Ovary (tissue), 3 donors: Measurements from ENCODE around the gene SREBF1.

ENCODE experiments used
- EP300 ChIP-seq: sonication (generic); formaldehyde crosslinking; IDR thresholded peaks from one replicate; pipeline ENCODE4 v1.6.1; 2017; ENCODE audit warnings: antibody characterized with exemption
- POLR2A ChIP-seq: fragments of 450-650 bp; IDR thresholded peaks from one replicate; pipeline ENCODE4 v1.6.1; 2017; ENCODE audit warnings: antibody characterized with exemption, mild to moderate bottlenecking, moderate library complexity
- TF ChIP-seq, protein P1 (sequence below), 3 donors: fragments of 450-650 bp in 2 of 3; fragments of 200-600 bp in 1 of 3; IDR thresholded peaks; one replicate each; pipeline versions ENCODE4 v1.5.1 to v1.8.0; 2016 to 2022; ENCODE audit warnings: antibody characterized with exemption in 3 of 3, mild to moderate bottlenecking in 1 of 3
- donor health status: DM: no; HTN: no; CAD: no.

DNA sequence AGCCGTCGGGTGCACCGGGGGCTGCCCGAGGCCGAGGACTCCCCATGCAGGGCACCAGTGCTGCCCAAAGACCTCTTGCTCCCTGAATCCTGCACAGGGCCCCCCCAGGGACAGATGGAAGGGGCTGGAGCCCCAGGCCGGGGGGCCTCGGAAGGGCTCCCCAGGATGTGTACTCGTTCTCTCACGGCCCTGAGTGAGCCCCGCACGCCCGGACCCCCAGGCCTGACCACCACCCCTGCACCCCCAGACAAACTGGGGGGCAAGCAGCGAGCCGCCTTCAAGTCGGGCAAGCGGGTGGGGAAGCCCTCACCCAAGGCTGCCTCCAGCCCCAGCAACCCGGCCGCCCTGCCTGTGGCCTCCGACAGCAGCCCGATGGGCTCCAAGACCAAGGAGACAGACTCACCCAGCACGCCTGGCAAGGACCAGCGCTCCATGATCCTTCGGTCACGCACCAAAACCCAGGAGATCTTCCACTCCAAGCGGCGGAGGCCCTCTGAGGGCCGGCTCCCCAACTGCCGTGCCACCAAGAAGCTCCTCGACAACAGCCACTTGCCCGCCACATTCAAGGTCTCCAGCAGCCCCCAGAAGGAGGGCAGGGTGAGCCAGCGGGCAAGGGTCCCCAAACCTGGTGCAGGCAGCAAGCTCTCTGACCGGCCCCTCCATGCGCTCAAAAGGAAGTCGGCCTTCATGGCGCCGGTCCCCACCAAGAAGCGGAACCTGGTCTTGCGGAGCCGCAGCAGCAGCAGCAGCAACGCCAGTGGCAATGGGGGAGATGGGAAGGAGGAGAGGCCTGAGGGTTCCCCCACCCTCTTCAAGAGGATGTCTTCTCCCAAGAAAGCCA lies 40.6 kb downstream of the SREBF1 start:
- TF ChIP-seq, protein P1, sequence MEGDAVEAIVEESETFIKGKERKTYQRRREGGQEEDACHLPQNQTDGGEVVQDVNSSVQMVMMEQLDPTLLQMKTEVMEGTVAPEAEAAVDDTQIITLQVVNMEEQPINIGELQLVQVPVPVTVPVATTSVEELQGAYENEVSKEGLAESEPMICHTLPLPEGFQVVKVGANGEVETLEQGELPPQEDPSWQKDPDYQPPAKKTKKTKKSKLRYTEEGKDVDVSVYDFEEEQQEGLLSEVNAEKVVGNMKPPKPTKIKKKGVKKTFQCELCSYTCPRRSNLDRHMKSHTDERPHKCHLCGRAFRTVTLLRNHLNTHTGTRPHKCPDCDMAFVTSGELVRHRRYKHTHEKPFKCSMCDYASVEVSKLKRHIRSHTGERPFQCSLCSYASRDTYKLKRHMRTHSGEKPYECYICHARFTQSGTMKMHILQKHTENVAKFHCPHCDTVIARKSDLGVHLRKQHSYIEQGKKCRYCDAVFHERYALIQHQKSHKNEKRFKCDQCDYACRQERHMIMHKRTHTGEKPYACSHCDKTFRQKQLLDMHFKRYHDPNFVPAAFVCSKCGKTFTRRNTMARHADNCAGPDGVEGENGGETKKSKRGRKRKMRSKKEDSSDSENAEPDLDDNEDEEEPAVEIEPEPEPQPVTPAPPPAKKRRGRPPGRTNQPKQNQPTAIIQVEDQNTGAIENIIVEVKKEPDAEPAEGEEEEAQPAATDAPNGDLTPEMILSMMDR (IDR thresholded peaks at IDR 0.05), result no peak
- no peak for TF ChIP-seq POLR2A
- TF ChIP-seq EP300, result no peak
